GM12878 (cell line): ENCODE data around the gene SMARCAL1. TPM values are rescaled to one million over a fixed set of nuclear protein-coding genes. Genes with fewer than 3 reads are reported as not detected.

Experiments used
- CHD2 ChIP-seq: IDR thresholded peaks from 2 replicates; pipeline ENCODE4 v1.6.1; 2011; ENCODE audit warnings: low read depth, low read length, improper control_type of control experiment, borderline replicate concordance
- CREB1 ChIP-seq: IDR thresholded peaks from 2 replicates; pipeline ENCODE4 v1.6.1; 2012; ENCODE audit warnings: low read depth, mild to moderate bottlenecking, inconsistent platforms
- CREM ChIP-seq: IDR thresholded peaks from 2 replicates; pipeline ENCODE4 v1.6.1; 2014; ENCODE audit warnings: antibody characterized with exemption, low read depth
- GATAD2B ChIP-seq: fragments of 450-650 bp; conservative IDR thresholded peaks from 2 replicates; pipeline ENCODE4 v1.6.1; 2017; ENCODE audit warnings: low read depth, mild to moderate bottlenecking, moderate library complexity
- IRF4 ChIP-seq: IDR thresholded peaks from 2 replicates; pipeline ENCODE4 v1.6.1; 2011; ENCODE audit warnings: low read depth, low read length
- NBN ChIP-seq: fragments of 450-650 bp; IDR thresholded peaks from 2 replicates; pipeline ENCODE4 v1.6.1; 2016
- NR2F1 ChIP-seq: fragments of 450-650 bp; conservative IDR thresholded peaks from 2 replicates; pipeline ENCODE4 v1.6.1; 2017; ENCODE audit warnings: mild to moderate bottlenecking
- POU2F2 ChIP-seq: IDR thresholded peaks from 3 replicates; pipeline ENCODE4 v1.6.1; 2011; ENCODE audit warnings: low read depth, mild to moderate bottlenecking, low read length, borderline replicate concordance
- RAD51 ChIP-seq: fragments of 450-650 bp; IDR thresholded peaks from 2 replicates; pipeline ENCODE4 v1.6.1; 2016; ENCODE audit warnings: moderate library complexity, mild to moderate bottlenecking, inconsistent platforms
- SIX5 ChIP-seq: IDR thresholded peaks from 2 replicates; pipeline ENCODE4 v1.6.1; 2011; ENCODE audit warnings: mild to moderate bottlenecking, low read depth, low read length, moderate library complexity; ENCODE audit not compliant: severe bottlenecking
- SREBF1 ChIP-seq: IDR thresholded peaks from 2 replicates; pipeline ENCODE4 v1.6.1; 2012; ENCODE audit warnings: mild to moderate bottlenecking, low read length
- TBL1XR1 ChIP-seq: IDR thresholded peaks from 2 replicates; pipeline ENCODE4 v1.6.1; 2012; ENCODE audit warnings: low read depth, low read length, improper control_type of control experiment
- ZBED1 ChIP-seq: IDR thresholded peaks from 2 replicates; pipeline ENCODE4 v1.6.1; 2016; ENCODE audit warnings: borderline replicate concordance
- ZNF217 ChIP-seq: fragments of 450-650 bp; IDR thresholded peaks from 2 replicates; pipeline ENCODE4 v1.6.1; 2017; ENCODE audit warnings: antibody characterized with exemption, mild to moderate bottlenecking
- polyA plus RNA-seq, 11 experiments: library from polyadenylated mRNA; depleted of rRNA in 4 of 11; unstranded in 6 of 11; stranded (reverse) in 5 of 11; fragments of >200 nt; fragmentation: Nextera tagmentation in 4 of 11; fragmentation: Illumina TruSeq in 1 of 11; extraction: Ambion mirVana in 4 of 11; extraction: Trizol in 1 of 11; gene quantifications; 1 replicate in 1 of 11; 2 replicates in 10 of 11; pipeline versions ENCODE4 v1.2.1 to v1.2.3, GENCODE V29; 2011 to 2016; ENCODE audit warnings: inconsistent platforms in 2 of 11, missing spikeins in 2 of 11, low read depth in 1 of 11
- total RNA-seq, 4 experiments: library from RNA; depleted of rRNA in 3 of 4; stranded (reverse); fragments of >200 nt in 3 of 4; fragmentation: Illumina TruSeq in 1 of 4; extraction: Trizol in 1 of 4; gene quantifications; 2 replicates each; pipeline versions ENCODE4 v1.2.1 to v1.2.3, GENCODE V29; 2013 to 2021
- TF ChIP-seq, protein P1 (sequence below): fragments of 450-650 bp; IDR thresholded peaks from 2 replicates; pipeline ENCODE4 v1.6.1; 2017; ENCODE audit warnings: mild to moderate bottlenecking
- TF ChIP-seq, protein P2 (sequence below): IDR thresholded peaks from 2 replicates; pipeline ENCODE4 v1.6.1; 2011; ENCODE audit warnings: low read depth, mild to moderate bottlenecking, low read length, moderate library complexity, borderline replicate concordance; ENCODE audit errors: extremely low read depth
- TF ChIP-seq, protein P3 (sequence below): fragments of 450-650 bp; IDR thresholded peaks from 2 replicates; pipeline ENCODE4 v1.6.1; 2017; ENCODE audit warnings: low read depth, mild to moderate bottlenecking, moderate library complexity
- TF ChIP-seq, protein P4 (sequence below): IDR thresholded peaks from 2 replicates; pipeline ENCODE4 v1.6.1; 2011; ENCODE audit warnings: borderline replicate concordance, low read depth, mild to moderate bottlenecking, moderate library complexity, mixed read lengths, low read length; ENCODE audit not compliant: insufficient read depth; ENCODE audit errors: extremely low read length
- TF ChIP-seq, protein P5 (sequence below): IDR thresholded peaks from 2 replicates; pipeline ENCODE4 v1.6.1; 2012; ENCODE audit warnings: low read depth, low read length, improper control_type of control experiment
- TF ChIP-seq, protein P6 (sequence below): fragments of 450-650 bp; IDR thresholded peaks from 2 replicates; pipeline ENCODE4 v1.6.1; 2016; ENCODE audit warnings: mild to moderate bottlenecking

SMARCAL1 gene
- total and polyA plus RNA-seq, 10 of the 15 experiments (the other 5 are each of a cell fraction or from before 2014, with no cell fraction given) = 10.8 to 32.9 (median 21.8) TPM

DNA sequence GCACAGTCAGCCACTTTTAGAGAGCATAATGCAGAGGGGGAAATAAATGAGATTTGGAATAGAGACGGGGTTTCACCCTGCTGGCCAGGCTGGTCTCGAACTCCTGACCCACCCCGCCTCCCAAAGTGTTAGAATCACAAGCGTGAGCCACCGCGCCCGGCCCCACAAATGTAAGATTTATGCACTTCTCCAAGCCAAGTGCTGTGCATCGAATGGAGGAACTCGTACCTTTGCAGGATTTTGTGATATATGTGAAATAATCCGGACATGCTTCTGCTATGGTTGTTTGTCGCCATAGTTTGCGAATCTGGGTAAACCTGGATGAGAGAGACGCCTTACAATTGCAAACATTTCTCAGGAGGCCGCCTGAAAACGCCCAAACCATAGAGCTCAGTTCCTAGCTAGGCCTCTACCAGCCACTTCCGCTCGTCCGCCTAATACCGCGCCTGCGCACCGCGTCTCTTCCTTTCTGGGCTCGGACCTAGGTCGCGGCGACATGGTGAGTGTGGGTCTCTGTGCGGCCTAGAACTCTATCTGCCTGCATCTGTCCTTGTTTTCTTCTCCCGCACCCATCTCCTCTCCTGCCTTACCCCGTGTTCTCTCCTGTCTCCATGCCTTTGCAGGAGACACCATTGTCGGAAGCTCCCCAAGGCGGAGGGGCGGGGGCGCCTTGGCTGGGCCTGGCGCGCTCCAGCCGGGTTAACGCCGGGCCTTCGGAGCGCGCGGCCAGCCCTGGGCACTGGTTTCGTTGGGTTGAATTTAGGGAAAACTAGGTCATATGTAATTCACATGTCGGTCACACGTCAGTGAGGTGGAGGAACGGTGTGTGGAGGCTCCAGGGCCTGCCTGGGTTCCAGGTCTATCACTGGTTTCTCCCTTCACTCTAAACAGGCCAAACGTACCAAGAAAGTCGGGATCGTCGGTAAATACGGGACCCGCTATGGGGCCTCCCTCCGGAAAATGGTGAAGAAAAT is 86.4 kb downstream of the SMARCAL1 start, which contains the start of gene RPL37A (continued):
- TF ChIP-seq, protein P1, sequence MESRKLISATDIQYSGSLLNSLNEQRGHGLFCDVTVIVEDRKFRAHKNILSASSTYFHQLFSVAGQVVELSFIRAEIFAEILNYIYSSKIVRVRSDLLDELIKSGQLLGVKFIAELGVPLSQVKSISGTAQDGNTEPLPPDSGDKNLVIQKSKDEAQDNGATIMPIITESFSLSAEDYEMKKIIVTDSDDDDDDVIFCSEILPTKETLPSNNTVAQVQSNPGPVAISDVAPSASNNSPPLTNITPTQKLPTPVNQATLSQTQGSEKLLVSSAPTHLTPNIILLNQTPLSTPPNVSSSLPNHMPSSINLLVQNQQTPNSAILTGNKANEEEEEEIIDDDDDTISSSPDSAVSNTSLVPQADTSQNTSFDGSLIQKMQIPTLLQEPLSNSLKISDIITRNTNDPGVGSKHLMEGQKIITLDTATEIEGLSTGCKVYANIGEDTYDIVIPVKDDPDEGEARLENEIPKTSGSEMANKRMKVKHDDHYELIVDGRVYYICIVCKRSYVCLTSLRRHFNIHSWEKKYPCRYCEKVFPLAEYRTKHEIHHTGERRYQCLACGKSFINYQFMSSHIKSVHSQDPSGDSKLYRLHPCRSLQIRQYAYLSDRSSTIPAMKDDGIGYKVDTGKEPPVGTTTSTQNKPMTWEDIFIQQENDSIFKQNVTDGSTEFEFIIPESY = 0 out of 2 replicates have a peak, but pooled peaks have one; percentile 13
- TF ChIP-seq RAD51 (no peak), IRF4 (no peak), NR2F1 (peak; percentile 59; the same call in 1 of the 2 replicates), NBN (peak; percentile 93), CREB1 (peak; percentile 67), ZBED1 (peak; percentile 92), CREM (peak; percentile 62; the same call in 1 of the 2 replicates), ZNF217 (peak; percentile 82), POU2F2 (peak; percentile 96), SIX5 (no peak), CHD2 (peak; percentile 46; the same call in 1 of the 2 replicates), TBL1XR1 (no peak), GATAD2B (peak; percentile 62; the same call in 1 of the 2 replicates), SREBF1 (no peak)
- TF ChIP-seq, protein P2, sequence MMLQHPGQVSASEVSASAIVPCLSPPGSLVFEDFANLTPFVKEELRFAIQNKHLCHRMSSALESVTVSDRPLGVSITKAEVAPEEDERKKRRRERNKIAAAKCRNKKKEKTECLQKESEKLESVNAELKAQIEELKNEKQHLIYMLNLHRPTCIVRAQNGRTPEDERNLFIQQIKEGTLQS = no peak
- TF ChIP-seq, protein P3, sequence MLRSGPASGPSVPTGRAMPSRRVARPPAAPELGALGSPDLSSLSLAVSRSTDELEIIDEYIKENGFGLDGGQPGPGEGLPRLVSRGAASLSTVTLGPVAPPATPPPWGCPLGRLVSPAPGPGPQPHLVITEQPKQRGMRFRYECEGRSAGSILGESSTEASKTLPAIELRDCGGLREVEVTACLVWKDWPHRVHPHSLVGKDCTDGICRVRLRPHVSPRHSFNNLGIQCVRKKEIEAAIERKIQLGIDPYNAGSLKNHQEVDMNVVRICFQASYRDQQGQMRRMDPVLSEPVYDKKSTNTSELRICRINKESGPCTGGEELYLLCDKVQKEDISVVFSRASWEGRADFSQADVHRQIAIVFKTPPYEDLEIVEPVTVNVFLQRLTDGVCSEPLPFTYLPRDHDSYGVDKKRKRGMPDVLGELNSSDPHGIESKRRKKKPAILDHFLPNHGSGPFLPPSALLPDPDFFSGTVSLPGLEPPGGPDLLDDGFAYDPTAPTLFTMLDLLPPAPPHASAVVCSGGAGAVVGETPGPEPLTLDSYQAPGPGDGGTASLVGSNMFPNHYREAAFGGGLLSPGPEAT = peak; percentile 60; the same call in 1 of the 2 replicates
- TF ChIP-seq, protein P4, sequence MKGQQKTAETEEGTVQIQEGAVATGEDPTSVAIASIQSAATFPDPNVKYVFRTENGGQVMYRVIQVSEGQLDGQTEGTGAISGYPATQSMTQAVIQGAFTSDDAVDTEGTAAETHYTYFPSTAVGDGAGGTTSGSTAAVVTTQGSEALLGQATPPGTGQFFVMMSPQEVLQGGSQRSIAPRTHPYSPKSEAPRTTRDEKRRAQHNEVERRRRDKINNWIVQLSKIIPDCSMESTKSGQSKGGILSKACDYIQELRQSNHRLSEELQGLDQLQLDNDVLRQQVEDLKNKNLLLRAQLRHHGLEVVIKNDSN = no peak
- TF ChIP-seq, protein P5, sequence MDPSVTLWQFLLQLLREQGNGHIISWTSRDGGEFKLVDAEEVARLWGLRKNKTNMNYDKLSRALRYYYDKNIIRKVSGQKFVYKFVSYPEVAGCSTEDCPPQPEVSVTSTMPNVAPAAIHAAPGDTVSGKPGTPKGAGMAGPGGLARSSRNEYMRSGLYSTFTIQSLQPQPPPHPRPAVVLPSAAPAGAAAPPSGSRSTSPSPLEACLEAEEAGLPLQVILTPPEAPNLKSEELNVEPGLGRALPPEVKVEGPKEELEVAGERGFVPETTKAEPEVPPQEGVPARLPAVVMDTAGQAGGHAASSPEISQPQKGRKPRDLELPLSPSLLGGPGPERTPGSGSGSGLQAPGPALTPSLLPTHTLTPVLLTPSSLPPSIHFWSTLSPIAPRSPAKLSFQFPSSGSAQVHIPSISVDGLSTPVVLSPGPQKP = peak; percentile 82
- TF ChIP-seq, protein P6, sequence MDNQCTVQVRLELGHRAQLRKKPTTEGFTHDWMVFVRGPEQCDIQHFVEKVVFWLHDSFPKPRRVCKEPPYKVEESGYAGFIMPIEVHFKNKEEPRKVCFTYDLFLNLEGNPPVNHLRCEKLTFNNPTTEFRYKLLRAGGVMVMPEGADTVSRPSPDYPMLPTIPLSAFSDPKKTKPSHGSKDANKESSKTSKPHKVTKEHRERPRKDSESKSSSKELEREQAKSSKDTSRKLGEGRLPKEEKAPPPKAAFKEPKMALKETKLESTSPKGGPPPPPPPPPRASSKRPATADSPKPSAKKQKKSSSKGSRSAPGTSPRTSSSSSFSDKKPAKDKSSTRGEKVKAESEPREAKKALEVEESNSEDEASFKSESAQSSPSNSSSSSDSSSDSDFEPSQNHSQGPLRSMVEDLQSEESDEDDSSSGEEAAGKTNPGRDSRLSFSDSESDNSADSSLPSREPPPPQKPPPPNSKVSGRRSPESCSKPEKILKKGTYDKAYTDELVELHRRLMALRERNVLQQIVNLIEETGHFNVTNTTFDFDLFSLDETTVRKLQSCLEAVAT = peak; percentile 83; the same call in 1 of the 2 replicates
